HepG2 (cell line): ENCODE data around the gene ERVH48-1. TPM values are rescaled to one million over a fixed set of nuclear protein-coding genes. Genes with fewer than 3 reads are reported as not detected.
A peak's percentile ranks its signal among the peaks of the same experiment; 100 is the strongest.

Experiments
- AGO2 ChIP-seq: fragments of 200-400 bp; formaldehyde crosslinking; optimal IDR thresholded peaks from 2 replicates; pipeline ENCODE3; 2017; ENCODE audit warnings: mild to moderate bottlenecking, low read depth, low read length, moderate library complexity
- EHMT2 ChIP-seq: fragments of 200-600 bp; sonication (generic); IDR thresholded peaks from 2 replicates; pipeline ENCODE4 v1.7.0; 2017; ENCODE audit warnings: antibody characterized with exemption, low read depth, low read length, borderline replicate concordance
- FLYWCH1 ChIP-seq: sonication (generic); formaldehyde crosslinking; IDR thresholded peaks from 2 replicates; pipeline ENCODE4 v1.8.1; 2023; ENCODE audit warnings: mild to moderate bottlenecking, missing genetic modification reagents
- FOSL1 ChIP-seq: sonication (generic); formaldehyde crosslinking; IDR thresholded peaks from 2 replicates; pipeline ENCODE4 v1.9.0; 2021; ENCODE audit warnings: missing genetic modification reagents, borderline replicate concordance
- HNRNPL ChIP-seq: fragments of 200-400 bp; formaldehyde crosslinking; IDR thresholded peaks from 2 replicates; pipeline ENCODE4 v1.6.1; 2017; ENCODE audit warnings: mild to moderate bottlenecking, low read depth, low read length
- KDM4B ChIP-seq: sonication (generic); formaldehyde crosslinking; IDR thresholded peaks from 2 replicates; pipeline ENCODE4 v1.4.0; 2020; ENCODE audit warnings: missing genetic modification reagents
- ZNF143 ChIP-seq: sonication (generic); formaldehyde crosslinking; IDR thresholded peaks from 2 replicates; pipeline ENCODE4 v1.4.0; 2020; ENCODE audit warnings: missing genetic modification reagents
- ZNF207 ChIP-seq: fragments of 450-650 bp; IDR thresholded peaks from 2 replicates; pipeline ENCODE4 v1.6.1; 2016; ENCODE audit warnings: antibody characterized with exemption, borderline replicate concordance
- ZNF234 ChIP-seq: sonication (generic); formaldehyde crosslinking; conservative IDR thresholded peaks from 2 replicates; pipeline ENCODE4 v1.5.1; 2020; ENCODE audit warnings: mild to moderate bottlenecking, missing genetic modification reagents
- ZNF337 ChIP-seq: sonication (generic); formaldehyde crosslinking; IDR thresholded peaks from 2 replicates; pipeline ENCODE4 v1.5.1; 2020; ENCODE audit warnings: missing genetic modification reagents, low read depth, mild to moderate bottlenecking, borderline replicate concordance
- ZNF556 ChIP-seq: sonication (generic); formaldehyde crosslinking; IDR thresholded peaks from 2 replicates; pipeline ENCODE4 v1.4.0; 2020; ENCODE audit warnings: mild to moderate bottlenecking, missing genetic modification reagents, borderline replicate concordance
- ZNF674 ChIP-seq: sonication (generic); formaldehyde crosslinking; IDR thresholded peaks from 2 replicates; pipeline ENCODE4 v1.5.0; 2020; ENCODE audit warnings: low read depth, mild to moderate bottlenecking, missing genetic modification reagents
- ZNF749 ChIP-seq: sonication (generic); formaldehyde crosslinking; IDR thresholded peaks from 2 replicates; pipeline ENCODE4 v1.8.0; 2022; ENCODE audit warnings: mild to moderate bottlenecking, missing genetic modification reagents, moderate library complexity, borderline replicate concordance
- polyA plus RNA-seq, 8 experiments: library from polyadenylated mRNA; depleted of rRNA in 3 of 8; stranded (reverse) in 7 of 8; unstranded in 1 of 8; fragments of >200 nt; fragmentation: Illumina TruSeq in 4 of 8; extraction: Trizol in 4 of 8; gene quantifications; 2 replicates each; pipeline versions ENCODE4 v1.2.1 to v1.2.3, GENCODE V29; 2011 to 2016; ENCODE audit warnings: low read depth in 4 of 8, missing spikeins in 1 of 8, mixed read lengths in 1 of 8; ENCODE audit not compliant: insufficient read depth in 1 of 8
- total RNA-seq, 5 experiments: library from RNA; depleted of rRNA; stranded (reverse); fragments of >200 nt; fragmentation: Illumina TruSeq; extraction: Trizol; gene quantifications; 2 replicates each; pipeline ENCODE4 v1.2.3, GENCODE V29; 2016; ENCODE audit warnings: low read depth in 1 of 5
- TF ChIP-seq, protein P1 (sequence below), 2 experiments: fragments of 450-650 bp in 1 of 2; sonication (generic) in 1 of 2; formaldehyde crosslinking in 1 of 2; IDR thresholded peaks; 2 replicates each; pipeline versions ENCODE4 v1.6.1 to v1.8.0; 2016 to 2022; ENCODE audit warnings: antibody characterized with exemption in 1 of 2, mild to moderate bottlenecking in 1 of 2, missing genetic modification reagents in 1 of 2
- TF ChIP-seq, protein P2 (sequence below): sonication (generic); formaldehyde crosslinking; IDR thresholded peaks from 2 replicates; pipeline ENCODE4 v1.8.0; 2022; ENCODE audit warnings: missing genetic modification reagents, mild to moderate bottlenecking, inconsistent platforms, borderline replicate concordance
- TF ChIP-seq, protein P3 (sequence below): IDR thresholded peaks from 2 replicates; pipeline ENCODE4 v1.6.1; 2016; ENCODE audit warnings: missing genetic modification reagents, missing compliant biosample characterization
- TF ChIP-seq, protein P4 (sequence below): sonication (generic); formaldehyde crosslinking; IDR thresholded peaks from 2 replicates; pipeline ENCODE4 v1.5.0; 2020; ENCODE audit warnings: missing genetic modification reagents, mild to moderate bottlenecking, borderline replicate concordance

Gene ERVH48-1
- total and polyA plus RNA-seq, 2 of the 13 experiments (the other 11 are each of a cell fraction or from before 2014, with no cell fraction given): 1.8 TPM; not detected in 1

DNA sequence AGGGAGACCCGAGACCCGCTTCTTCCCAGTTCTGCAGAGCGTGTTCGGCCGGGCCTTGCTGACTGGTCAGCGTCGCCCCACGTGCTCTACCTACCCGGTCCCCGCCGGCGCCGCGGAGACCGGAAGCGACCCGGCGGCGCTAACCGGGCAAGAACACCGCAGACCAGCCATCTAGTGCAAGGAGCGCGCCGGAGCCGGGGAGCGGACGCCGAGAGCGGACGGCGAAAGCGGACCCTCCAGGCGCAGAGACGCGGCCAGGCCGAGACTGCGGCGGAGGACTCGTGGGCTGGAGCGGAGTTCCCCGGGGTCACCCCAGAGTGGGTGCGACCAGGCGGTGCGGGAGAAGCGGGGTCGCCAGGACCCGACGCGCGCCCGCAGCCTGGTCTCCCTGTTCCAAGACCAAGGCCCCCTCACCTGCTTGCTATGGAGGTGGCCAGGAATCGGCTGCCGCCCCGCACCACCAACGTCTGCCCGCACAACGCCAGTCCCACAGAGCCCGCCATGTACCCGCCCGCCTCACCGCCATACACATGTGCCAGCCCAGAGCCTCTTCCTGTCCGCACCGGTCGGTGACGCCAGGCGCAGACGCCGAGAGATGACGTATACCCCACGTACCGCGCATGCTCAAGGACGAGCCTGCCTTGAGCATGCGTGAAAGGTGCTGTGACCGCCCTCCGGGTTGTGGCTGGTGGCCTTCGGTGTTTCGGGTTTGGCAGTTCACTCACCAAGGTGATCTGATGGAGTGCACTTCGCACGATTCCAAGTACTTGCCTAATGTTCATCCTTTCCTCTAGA, 46.2 kb downstream of the ERVH48-1 start, which contains the start of gene WDR4 (continued):
- TF ChIP-seq ZNF556 (peak; percentile 67), ZNF143 (CRISPR knock-in tag) (0 out of 2 replicates have a peak, but pooled peaks have one; percentile 14), FOSL1 (CRISPR knock-in tag) (no peak), ZNF337 (CRISPR knock-in tag) (0 out of 2 replicates have a peak, but pooled peaks have one; percentile 42), ZNF749 (CRISPR knock-in tag) (peak; percentile 51; the same call in 1 of the 2 replicates), ZNF674 (CRISPR knock-in tag) (no peak), ZNF207 (no peak), FLYWCH1 (no peak), KDM4B (CRISPR knock-in tag) (peak; percentile 10; the same call in 1 of the 2 replicates), AGO2 (peak; percentile 98), HNRNPL (0 out of 2 replicates have a peak, but pooled peaks have one; percentile 60), ZNF234 (CRISPR knock-in tag) (no peak), EHMT2 (no peak)
- TF ChIP-seq, protein P1, sequence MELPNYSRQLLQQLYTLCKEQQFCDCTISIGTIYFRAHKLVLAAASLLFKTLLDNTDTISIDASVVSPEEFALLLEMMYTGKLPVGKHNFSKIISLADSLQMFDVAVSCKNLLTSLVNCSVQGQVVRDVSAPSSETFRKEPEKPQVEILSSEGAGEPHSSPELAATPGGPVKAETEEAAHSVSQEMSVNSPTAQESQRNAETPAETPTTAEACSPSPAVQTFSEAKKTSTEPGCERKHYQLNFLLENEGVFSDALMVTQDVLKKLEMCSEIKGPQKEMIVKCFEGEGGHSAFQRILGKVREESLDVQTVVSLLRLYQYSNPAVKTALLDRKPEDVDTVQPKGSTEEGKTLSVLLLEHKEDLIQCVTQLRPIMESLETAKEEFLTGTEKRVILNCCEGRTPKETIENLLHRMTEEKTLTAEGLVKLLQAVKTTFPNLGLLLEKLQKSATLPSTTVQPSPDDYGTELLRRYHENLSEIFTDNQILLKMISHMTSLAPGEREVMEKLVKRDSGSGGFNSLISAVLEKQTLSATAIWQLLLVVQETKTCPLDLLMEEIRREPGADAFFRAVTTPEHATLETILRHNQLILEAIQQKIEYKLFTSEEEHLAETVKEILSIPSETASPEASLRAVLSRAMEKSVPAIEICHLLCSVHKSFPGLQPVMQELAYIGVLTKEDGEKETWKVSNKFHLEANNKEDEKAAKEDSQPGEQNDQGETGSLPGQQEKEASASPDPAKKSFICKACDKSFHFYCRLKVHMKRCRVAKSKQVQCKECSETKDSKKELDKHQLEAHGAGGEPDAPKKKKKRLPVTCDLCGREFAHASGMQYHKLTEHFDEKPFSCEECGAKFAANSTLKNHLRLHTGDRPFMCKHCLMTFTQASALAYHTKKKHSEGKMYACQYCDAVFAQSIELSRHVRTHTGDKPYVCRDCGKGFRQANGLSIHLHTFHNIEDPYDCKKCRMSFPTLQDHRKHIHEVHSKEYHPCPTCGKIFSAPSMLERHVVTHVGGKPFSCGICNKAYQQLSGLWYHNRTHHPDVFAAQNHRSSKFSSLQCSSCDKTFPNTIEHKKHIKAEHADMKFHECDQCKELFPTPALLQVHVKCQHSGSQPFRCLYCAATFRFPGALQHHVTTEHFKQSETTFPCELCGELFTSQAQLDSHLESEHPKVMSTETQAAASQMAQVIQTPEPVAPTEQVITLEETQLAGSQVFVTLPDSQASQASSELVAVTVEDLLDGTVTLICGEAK (IDR thresholded peaks at IDR 0.05): no peak
- TF ChIP-seq, protein P1 (CRISPR knock-in tag; IDR thresholded peaks at IDR 0.05): no peak; the same call in 1 of the 2 replicates
- TF ChIP-seq, protein P2, sequence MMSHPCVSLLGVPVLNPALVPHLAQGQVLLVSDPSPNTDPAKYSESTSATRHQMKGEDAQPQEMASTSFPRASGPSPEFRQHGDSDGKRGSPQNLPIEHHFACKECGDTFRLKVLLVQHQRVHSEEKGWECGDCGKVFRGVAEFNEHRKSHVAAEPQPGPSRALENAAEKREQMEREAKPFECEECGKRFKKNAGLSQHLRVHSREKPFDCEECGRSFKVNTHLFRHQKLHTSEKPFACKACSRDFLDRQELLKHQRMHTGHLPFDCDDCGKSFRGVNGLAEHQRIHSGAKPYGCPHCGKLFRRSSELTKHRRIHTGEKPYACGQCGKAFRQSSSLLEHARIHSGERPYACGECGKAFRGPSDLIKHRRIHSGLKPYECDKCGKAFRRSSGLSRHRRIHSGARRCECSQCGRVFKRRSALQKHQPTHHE (CRISPR knock-in tag): no peak
- TF ChIP-seq, protein P3, sequence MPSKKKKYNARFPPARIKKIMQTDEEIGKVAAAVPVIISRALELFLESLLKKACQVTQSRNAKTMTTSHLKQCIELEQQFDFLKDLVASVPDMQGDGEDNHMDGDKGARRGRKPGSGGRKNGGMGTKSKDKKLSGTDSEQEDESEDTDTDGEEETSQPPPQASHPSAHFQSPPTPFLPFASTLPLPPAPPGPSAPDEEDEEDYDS (CRISPR knock-in tag): peak; percentile 94
- TF ChIP-seq, protein P4, sequence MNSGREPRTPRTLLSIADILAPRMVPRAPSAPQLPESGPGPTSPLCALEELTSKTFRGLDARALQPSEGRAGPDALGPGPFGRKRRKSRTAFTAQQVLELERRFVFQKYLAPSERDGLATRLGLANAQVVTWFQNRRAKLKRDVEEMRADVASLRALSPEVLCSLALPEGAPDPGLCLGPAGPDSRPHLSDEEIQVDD (CRISPR knock-in tag): 0 out of 2 replicates have a peak, but pooled peaks have one; percentile 20
